HG03139 (cell line): ENCODE results near the gene AHSG.

Experiments used
- ATAC-seq: cut with Tn5 transposase; IDR thresholded peaks from one replicate; pipeline ENCODE4 v1.9.1; 2021; ENCODE audit not compliant: unreplicated experiment

Gene AHSG

DNA sequence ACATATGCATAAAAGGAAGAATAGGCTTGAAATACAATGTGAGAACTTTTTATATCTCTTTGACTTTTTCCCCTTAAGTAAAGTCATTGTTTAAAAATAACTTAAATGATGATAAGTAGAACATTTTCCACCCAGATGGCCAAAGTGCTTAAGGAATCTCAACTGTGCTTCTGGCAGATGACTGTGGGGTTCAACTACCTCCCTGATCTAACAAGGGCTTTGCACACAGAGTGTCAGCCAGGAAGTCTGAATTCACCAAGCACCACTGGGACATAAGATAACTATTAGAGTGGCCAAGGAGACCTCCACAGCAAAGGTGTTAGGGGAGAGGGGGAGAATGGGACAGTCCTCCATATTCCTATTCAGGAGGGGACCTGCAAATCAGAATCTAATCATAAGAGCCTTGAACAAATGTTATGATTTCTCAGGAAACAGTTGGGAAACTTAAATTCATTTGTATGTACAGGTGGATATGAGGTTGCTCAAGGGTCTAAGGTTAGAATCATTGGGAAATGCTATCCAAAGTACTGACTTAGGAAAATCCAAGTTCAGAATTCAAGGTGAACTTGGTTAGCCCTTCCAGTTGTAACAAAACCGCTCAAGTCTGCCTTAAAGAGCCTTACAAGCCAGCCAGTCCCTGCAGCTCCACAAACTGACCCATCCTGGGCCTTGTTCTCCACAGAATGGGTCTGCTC is 27.1 kb downstream of the AHSG start, which contains the start of gene FETUB:
TSS of gene FETUB (plus strand) at position 622 of the 695 bp plus-strand sequence. CDS start at position 684, 62 bp downstream.
- no peak for ATAC-seq

GRCh38 chr3:186640473-186640818 is 27.6 kb downstream of the AHSG start:
- no peak for ATAC-seq

GRCh38 chr3:186640929-186641328 is 28.1 kb downstream of the AHSG start:
- no peak for ATAC-seq

GRCh38 chr3:186642014-186642413 is 29.2 kb downstream of the AHSG start:
- no peak for ATAC-seq

GRCh38 chr3:186643493-186643892 is 30.6 kb downstream of the AHSG start:
- no peak for ATAC-seq

- ATAC-seq = no peak
These were observed 31.8 kb downstream of the AHSG start for GRCh38 chr3:186644683-186645082.

GRCh38 chr3:186646106-186646505 is 33.2 kb downstream of the AHSG start:
- ATAC-seq = no peak

DNA sequence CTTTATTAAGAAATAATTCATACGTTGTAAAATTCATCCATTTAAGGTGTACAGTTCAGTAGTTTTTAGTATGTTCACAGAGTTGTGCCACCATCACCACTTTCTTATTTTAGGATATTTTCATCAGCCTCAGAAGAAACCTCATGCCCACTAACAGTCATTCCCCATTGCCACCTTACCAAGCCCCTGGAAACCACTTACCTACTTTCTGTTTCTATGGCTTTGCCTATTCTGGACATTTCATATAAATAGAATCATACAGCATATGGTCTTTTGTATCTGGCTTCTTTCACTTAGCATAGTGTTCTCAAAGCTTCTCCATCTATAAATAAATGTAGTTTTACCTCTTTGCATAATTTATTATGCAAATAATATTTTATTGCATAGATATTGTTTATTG is 34.0 kb downstream of the AHSG start:
- ATAC-seq = no peak

GRCh38 chr3:186648851-186649250 is 36.0 kb downstream of the AHSG start:
- no peak for ATAC-seq

- no peak for ATAC-seq
These were observed 38.9 kb downstream of the AHSG start for GRCh38 chr3:186651678-186652215.

DNA sequence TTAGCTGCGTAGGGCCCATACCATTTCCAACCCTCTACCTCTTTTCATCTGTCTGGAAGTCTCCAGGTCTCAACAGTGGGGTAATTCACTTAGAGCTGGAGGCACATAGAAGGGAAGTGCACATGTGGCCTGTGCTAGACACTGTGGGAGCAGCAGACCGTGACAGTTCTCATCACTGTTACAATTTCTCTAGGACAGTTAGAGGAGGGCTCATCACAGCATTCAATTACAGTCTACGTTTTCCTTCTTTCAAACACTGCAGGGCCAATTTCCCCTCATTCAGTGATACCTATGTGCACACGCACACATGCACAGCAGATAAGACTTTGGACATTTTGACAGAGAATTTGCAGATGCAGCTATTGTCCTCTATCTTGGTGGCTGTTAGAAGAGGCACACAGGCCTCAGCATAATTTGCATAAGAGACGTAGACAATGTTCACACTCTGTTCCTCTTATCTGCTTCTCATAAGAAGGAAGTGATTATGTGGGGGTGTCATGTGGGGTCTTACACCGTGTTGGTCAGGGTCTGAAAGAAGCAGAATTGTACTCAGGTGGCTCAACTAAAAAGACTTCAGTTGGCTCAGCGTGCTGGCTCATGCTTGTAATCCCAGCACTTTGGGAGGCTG is 40.3 kb downstream of the AHSG start:
- peak; percentile 96 for ATAC-seq

DNA sequence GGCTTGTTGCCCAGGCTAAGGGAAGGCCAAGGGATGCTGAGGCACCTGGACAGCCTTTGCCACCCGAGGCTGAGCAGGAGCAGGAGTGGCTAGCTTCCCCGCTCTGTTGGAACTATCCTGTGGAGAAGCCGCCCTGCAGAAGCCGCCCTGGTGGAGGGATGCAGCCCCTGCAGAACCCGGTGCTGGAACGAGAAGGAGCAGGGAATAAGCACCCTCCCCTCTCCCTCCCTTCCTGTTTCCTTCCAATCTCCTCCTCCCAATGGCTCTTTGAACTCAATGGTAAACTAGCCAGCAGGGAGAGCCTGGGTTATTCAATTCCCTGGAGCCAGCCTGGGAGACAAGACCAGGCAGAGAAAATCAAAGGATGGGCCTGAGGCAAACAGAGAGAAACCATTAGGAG is 41.1 kb downstream of the AHSG start:
- ATAC-seq = no peak

DNA sequence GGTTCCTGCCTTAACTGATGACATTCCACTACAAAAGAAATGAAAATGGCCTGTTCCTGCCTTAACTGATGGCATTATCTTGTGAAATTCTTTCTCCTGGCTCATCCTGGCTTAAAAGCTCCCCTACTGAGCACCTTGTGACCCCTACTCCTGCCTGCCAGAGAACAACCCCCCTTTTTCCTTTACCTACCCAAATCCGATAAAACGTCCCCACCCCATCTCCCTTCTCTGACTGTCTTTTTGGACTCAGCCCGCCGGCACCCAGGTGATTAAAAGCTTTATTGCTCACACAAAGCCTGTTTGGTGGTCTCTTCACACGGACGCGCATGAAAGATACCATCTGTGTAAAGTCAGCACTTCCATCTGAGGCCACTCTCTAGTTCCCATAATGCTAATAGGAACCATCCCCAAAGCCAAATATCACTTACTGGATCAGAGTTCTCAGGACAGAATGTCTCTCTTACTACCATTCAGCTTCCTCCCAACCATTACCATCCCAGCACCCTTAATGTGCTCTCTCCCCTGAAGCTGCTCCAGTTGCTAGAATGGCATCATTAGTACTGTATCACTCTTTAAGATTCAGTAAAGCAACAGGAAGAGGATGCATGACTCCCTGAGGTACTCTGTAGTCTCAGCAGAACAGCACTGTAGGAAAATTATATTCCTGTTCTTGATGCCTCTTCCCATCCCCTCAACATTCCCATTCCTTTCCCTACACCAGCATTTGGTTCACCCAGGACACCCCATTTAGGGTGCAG is 50.7 kb downstream of the AHSG start:
- ATAC-seq = no peak

GRCh38 chr3:186664119-186664495 is 51.2 kb downstream of the AHSG start:
- no peak for ATAC-seq

DNA sequence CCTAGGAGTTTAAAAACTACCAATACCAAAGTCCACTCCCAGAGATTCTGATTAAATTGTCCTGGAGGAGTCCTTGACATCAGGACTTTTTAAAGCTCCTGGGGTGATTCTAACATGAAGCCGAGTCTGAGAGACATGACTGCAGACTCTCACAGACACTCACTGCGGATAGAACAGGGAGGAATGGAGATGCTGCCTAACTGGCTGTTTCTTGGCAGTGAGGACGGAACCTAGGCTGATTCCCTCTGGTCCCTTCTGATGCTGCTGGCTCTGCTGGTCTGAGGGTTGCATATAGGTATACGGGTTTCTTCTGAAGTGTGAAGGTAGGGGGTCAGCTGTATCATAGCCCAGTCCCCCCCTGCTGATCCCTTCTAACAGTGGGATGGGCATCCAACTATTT is 51.6 kb downstream of the AHSG start:
- ATAC-seq = no peak

GRCh38 chr3:186665625-186666188 is 52.8 kb downstream of the AHSG start, which contains the start of gene HRG:
HRG (plus strand) TSS chr3:186666014; CDS start chr3:186666032, 18 bp downstream.
- ATAC-seq = no peak

DNA sequence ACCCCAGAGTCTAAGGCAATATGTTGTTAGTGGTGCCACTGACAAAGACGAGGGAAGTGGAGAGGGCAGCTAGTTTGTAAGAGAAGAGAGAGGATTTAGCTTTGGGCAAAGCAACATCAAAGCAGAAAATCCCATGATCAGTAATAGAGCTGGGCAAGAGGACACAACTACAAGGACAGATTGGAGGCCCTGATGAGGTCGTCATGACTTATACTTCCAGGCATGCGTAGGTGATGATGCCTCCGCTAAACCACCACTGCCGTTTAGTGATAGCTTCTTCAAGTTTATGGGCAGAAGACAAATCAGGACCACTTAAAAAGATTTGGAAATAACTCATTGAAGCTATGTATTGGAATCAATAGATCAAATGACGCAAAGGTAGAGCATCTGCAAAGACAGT is 55.6 kb downstream of the AHSG start:
- no peak for ATAC-seq

- ATAC-seq = no peak
These were observed 56.7 kb downstream of the AHSG start for GRCh38 chr3:186669378-186670084.

DNA sequence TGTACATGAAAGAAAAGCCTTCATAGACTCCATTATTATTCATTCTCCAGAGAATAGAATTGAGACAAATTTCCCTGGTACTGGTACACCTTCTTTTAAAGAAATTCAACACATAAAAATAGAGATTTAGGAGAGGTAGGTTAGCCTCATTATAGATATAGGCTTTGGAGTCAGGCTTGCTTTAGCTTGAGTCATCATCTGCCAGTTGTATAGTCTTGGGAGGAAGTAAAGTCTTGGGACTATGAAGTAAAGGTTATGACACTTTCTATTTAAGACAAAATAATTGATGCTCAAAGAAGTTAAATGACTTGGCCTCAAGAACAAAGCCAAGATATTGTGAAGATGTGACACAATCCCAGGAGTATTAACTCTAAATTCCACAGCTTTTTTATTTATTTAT is 57.3 kb downstream of the AHSG start:
- no peak for ATAC-seq
